Measurements from ENCODE around the gene GNAS.

Gene GNAS

DNA sequence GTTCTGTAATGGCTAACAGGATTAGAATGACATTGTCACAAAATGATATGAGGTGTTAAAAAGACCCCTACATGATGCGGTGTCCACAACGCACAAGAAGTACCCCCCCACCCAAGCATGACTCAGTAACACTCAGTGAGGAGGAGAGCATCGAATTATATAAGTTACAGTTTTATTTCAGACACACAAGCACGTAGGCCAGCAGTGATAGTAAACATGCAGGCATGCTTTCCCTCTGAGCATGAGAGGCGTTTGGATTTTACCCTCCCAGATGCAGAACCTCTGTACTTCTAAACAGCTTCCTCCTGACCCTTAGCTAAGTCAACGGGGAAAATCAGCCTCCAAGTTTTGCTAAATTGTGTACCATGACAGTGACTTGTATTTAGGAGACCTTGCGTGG, 23.9 kb downstream of the GNAS start:
- no peak for DNase-seq (ENCODE audit: low read depth)
- H3K4me3 ChIP-seq (ENCODE audit: low read depth, low read length) = no peak overlapping the region

- DNase-seq (ENCODE audit: low read depth) = no peak
- no peak overlapping the region for H3K4me3 ChIP-seq (ENCODE audit: low read depth, low read length)
These were observed 24.8 kb downstream of the GNAS start for GRCh38 chr20:58877050-58877975.

GRCh38 chr20:58877976-58878360, 25.5 kb downstream of the GNAS start:
- DNase-seq (ENCODE audit: low read depth) = no peak
- no peak overlapping the region for H3K4me3 ChIP-seq (ENCODE audit: low read depth, low read length)

GRCh38 chr20:58878399-58878798, 25.9 kb downstream of the GNAS start:
- no peak overlapping the region for H3K4me3 ChIP-seq (ENCODE audit: low read depth, low read length)
- DNase-seq (ENCODE audit: low read depth) = no peak

DNA sequence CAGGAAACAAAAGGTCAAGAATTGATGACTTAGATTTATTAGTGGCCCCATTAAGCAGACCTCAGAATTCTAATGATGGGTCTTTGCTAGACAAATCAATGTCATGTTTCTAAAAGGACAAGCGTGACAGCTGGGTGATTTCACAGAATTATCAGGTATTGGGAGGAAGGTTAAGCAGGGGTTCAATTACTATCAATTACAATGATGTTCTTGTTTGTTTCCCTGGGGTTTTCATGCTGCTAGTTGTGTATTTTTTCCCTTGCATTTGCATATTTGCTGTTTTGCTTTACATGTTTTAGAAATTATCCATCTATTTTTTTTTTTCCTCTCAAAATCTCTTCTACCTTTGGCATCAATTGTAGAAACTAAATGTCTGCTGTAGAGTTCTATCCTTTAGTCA, 27.9 kb downstream of the GNAS start:
- H3K4me3 ChIP-seq (ENCODE audit: low read depth, low read length) = no peak overlapping the region
- no peak for DNase-seq (ENCODE audit: low read depth)

- no peak for DNase-seq (ENCODE audit: low read depth)
- H3K4me3 ChIP-seq (ENCODE audit: low read depth, low read length) = no peak overlapping the region
These were observed 28.7 kb downstream of the GNAS start for GRCh38 chr20:58880994-58881752.

DNA sequence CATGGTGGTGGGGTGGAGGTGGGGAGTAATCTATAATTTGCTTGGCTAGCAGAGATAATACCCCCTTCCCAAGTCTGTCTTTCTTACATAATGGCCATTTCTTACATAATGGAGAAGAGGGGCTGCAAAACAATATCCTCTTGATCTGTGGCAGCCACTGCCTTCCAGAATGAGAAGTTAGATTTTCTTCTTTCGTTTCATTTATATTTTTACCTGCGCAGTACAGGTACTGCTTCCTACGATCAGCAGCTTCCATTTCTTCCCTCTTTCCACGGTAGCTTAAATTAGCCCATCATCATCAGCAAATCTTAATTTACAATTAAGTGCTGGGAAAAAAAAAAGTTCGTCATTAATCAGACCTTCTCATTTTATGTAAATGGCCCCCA, 30.2 kb downstream of the GNAS start:
- DNase-seq (ENCODE audit: low read depth) = no peak
- no peak overlapping the region for H3K4me3 ChIP-seq (ENCODE audit: low read depth, low read length)

DNA sequence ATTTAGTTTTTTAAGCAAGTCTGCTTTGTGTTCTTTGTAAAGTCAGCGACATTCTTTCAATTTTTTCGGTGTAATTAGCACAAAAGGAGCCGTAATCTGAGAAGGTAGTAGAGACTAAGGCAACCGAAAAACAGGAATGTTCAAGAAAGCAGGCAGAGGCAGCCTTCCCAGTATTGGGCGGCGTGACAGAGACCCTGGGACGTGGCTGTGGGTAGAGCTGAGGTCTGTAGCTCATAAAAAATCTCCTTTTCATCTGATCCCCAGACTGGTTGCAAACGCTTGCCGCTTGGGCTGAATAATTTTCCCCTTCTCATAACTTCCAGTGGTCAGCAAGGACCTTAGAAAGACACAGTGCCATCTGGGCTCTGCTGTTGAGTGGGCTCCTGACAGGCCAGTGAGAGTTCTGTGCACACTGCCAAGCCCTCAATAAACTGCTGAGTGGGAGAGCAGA, 30.8 kb downstream of the GNAS start:
- no peak overlapping the region for H3K4me3 ChIP-seq (ENCODE audit: low read depth, low read length)

DNA sequence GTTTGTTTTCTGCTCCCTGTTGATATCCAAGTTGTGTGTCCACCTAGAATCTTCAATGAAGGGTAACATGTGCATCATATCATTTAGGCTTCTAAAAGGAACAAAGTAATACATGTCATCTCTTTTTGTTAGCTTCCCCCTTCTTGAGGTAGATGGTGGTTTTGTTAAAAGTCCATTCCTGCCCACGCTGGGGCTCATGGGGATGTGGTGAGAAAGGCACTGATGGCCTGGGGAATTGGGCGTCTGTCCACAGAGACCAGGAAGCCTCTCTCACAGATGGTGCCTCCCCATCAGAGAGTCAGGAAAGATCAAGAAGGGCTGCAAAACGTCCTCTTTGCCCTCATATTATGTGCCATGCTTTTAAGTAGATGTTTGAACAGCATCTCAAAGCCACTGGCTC, 32.5 kb downstream of the GNAS start:
- H3K4me3 ChIP-seq (ENCODE audit: low read depth, low read length) = no peak overlapping the region
- DNase-seq (ENCODE audit: low read depth) = no peak

More for the DNA sequence above, 30.8 kb downstream of the GNAS start:
- DNase-seq (ENCODE audit: low read depth) = no peak

GRCh38 chr20:58886546-58886945, 34.0 kb downstream of the GNAS start:
- no peak for DNase-seq (ENCODE audit: low read depth)
- no peak overlapping the region for H3K4me3 ChIP-seq (ENCODE audit: low read depth, low read length)

DNA sequence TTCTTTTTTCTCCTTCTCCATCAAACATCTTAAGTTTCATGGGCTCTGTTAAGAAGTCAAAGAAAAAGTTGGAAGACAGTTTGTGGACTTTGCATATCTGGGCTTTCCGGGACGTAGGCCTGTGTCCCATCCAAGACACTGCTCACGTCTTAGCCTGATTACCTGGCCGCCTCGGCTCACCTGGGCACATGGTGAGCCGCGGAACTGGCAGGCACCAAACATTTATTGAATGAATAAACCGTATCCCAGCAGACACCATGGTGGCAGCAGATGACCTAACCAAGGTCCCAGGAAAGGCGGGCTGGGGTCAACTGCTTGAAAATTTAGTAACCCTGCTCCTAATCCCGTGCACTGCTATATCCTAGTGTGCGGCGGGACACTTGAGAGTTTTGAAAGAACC, 35.6 kb downstream of the GNAS start:
- DNase-seq (ENCODE audit: low read depth) = no peak
- H3K4me3 ChIP-seq (ENCODE audit: low read depth, low read length) = peak overlapping the region; percentile 68

GRCh38 chr20:58888521-58889333, 36.2 kb downstream of the GNAS start:
- DNase-seq (ENCODE audit: low read depth) = no peak
- peak overlapping the region; percentile 68 for H3K4me3 ChIP-seq (ENCODE audit: low read depth, low read length)

- H3K4me3 ChIP-seq (ENCODE audit: low read depth, low read length) = peak overlapping the region; percentile 68
- no peak for DNase-seq (ENCODE audit: low read depth)
These were observed 36.8 kb downstream of the GNAS start for GRCh38 chr20:58889334-58889760.

DNA sequence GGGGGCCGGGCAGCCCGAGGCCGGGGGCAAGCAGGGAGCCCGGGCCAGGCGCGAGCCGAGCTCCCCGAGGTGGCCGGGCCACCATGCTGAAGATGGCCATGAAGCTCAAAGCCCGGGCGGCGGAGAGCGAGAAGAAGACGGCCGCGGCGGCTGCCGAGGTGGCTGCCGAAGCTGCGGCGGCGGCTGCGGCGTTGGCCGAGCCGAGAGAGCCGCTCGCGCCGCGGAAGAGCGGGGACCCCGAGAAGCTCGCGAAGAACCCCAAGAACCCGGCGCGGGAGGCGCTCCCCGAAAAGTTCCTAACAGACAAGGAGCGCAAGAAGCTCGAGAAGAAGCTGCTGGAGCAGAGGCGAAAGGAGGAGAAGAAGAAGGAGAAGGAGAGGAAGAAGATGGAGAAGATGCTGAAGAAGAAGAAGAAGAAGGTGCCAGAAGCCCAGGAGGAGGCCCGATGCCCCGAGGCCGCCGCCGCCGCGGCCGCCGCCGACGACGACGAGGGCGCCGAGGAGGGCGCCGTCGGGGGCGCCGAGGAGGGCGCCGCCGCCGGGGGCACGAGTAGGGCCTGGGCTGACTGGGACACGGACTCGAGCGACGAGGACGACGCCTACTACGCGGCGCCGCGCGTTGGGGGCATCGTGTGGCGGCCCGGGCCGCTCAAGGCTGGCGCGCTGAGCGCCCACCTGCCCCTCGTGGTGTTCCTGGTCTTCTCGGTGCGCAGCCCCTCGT, 37.4 kb downstream of the GNAS start:
- no peak for DNase-seq (ENCODE audit: low read depth)
- peak overlapping the region; percentile 68 for H3K4me3 ChIP-seq (ENCODE audit: low read depth, low read length)

DNA sequence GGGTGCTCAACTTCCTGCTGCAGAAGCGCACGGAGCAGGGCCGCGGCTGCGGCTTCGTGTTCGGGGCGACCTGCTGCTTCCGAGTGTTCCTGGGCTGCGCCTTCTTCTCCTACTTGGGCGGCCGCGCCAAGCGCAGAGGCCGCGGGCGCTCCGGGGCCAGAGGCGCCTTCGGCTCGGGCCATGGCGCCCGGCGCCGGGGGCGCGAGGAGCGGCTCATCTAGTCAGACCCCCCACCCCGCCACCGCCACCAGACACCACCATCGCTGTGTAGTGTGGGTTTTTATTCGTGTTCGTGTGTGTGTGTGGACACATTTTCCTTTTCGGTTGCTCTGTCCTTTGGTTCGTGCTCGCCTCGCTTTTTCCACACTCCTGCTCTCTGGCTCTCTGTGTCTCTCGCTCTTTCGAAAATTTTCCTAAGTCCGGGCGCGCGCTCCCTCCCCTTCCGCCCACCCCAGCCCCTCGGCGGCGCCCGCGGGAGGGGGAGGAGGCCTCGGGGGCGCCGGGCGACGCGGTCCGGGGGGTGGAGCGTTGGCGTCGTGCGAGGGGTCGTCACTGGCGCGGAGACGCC, 38.1 kb downstream of the GNAS start:
- peak; percentile 59 for DNase-seq (ENCODE audit: low read depth)
- peak overlapping the region; percentile 68 for H3K4me3 ChIP-seq (ENCODE audit: low read depth, low read length)

DNA sequence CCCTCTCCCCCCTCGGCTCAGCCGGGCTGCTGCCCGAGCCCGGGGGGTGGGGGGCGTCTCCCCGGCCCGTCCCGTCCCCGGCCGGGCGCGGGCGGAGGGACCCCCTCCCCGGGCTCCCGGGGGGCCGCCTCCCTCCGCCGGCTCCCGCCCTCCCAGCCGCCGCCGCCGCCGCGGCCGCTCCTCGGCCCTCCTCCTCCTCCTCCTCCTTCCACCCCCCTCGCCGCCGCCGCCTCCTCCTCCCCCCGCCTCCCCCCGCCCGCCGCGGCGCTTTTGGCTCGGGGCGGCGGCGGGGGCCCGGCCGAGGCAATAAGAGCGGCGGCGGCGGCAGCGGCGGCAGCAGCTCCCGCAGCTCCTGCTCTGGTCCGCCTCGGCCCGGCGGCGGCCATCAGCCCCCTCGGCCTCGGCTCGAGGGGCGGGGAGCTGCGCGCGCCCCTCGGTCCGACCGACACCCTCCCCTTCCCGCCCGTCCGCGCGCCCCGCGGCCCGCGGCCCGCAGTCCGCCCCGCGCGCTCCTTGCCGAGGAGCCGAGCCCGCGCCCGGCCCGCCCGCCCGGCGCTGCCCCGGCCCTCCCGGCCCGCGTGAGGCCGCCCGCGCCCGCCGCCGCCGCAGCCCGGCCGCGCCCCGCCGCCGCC, 38.7 kb downstream of the GNAS start:
- no peak for DNase-seq (ENCODE audit: low read depth)
- peak overlapping the region; percentile 73 for H3K4me3 ChIP-seq (ENCODE audit: low read depth, low read length)

DNA sequence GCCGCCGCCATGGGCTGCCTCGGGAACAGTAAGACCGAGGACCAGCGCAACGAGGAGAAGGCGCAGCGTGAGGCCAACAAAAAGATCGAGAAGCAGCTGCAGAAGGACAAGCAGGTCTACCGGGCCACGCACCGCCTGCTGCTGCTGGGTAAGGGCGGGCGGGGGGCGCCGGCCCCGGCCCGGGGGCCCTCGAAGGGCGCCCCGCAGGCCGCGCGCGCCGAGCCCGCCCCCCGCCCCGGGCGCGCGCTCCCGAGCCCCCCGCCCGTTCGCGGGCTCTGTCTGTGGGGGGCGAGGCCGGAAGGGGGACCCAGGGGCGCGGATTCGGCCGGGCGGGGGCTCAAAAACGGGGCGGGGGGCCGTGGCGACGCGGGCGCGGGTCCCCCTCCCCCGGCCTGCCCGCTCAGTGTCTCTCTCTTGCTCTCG, 39.2 kb downstream of the GNAS start:
- peak overlapping the region; percentile 73 for H3K4me3 ChIP-seq (ENCODE audit: low read depth, low read length)
- no peak for DNase-seq (ENCODE audit: low read depth)

DNA sequence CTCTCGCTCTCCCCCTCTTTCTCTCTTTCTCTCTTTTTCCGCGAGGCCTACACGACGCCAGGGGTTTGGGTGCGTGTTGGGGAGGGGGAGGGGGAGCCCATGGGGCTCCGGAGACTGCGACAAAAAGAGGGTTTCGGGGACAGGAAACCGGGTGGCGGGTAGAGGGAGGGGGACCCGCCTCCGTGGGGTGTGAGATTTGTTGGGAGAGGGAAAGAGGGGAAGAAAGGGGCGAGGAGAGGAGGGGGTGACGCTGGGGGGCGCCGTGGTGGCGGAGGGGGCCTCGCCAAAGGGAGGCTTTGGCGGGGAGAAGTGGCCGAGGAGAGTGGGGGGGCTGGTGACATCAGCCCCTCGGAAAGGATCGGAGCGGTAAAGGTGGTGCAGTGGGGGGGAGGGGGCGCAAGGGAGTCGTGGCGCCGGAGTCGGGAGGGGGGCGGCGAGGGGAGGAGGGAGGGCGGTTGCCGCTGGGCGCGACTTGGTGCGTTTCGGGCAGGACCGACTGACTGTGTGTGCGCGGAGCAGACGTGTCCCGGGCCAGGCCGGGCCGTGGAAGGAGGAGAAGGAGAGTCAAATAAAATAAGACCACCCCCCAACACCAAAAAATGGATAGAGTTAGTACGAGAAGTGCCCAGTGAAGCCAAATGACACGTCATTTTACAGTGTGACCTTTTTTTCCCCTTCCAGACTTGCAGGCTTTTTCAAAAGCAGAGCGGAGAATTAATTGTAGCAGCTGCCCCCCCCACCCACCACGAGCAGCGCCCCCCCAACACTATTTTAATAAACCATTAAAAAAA, 39.8 kb downstream of the GNAS start:
- no peak for DNase-seq (ENCODE audit: low read depth)
- peak overlapping the region; percentile 73 for H3K4me3 ChIP-seq (ENCODE audit: low read depth, low read length)

Measured in skeletal muscle cell (primary cell).